K562 (cell line): ENCODE measurements around the gene ANKRD65. TPM values are rescaled to one million over a fixed set of nuclear protein-coding genes. Genes with fewer than 3 reads are reported as not detected.
A peak's percentile ranks its signal among the peaks of the same experiment; 100 is the strongest.

Experiments
- BRCA1 ChIP-seq, 2 experiments: fragments of 450-650 bp in 1 of 2; sonication (generic) in 1 of 2; formaldehyde crosslinking in 1 of 2; IDR thresholded peaks; 2 replicates each; pipeline versions ENCODE4 v1.5.0 to v1.6.1; 2017 to 2020; ENCODE audit warnings: mild to moderate bottlenecking in 1 of 2, missing genetic modification reagents in 1 of 2
- CBFA2T2 ChIP-seq: fragments of 450-650 bp; conservative IDR thresholded peaks from 2 replicates; pipeline ENCODE4 v1.6.1; 2017; ENCODE audit warnings: mild to moderate bottlenecking
- ELF4 ChIP-seq: fragments of 450-650 bp; formaldehyde crosslinking; IDR thresholded peaks from 2 replicates; pipeline ENCODE4 v1.4.0; 2022; ENCODE audit warnings: missing genetic modification characterization
- ESRRA ChIP-seq: fragments of 450-650 bp; IDR thresholded peaks from 2 replicates; pipeline ENCODE4 v1.6.1; 2014; ENCODE audit warnings: low read depth, mild to moderate bottlenecking, moderate library complexity, borderline replicate concordance
- FIP1L1 ChIP-seq: fragments of 200-400 bp; formaldehyde crosslinking; IDR thresholded peaks from 2 replicates; pipeline ENCODE4 v1.6.1; 2018; ENCODE audit warnings: mild to moderate bottlenecking, low read depth, low read length; ENCODE audit not compliant: poor library complexity, severe bottlenecking
- HDAC2 ChIP-seq: fragments of 450-650 bp; IDR thresholded peaks from 2 replicates; pipeline ENCODE4 v1.6.1; 2016; ENCODE audit warnings: mild to moderate bottlenecking
- HNRNPH1 ChIP-seq: fragments of 200-400 bp; formaldehyde crosslinking; optimal IDR thresholded peaks from 2 replicates; pipeline ENCODE3; 2017; ENCODE audit warnings: low read depth, mild to moderate bottlenecking, low read length, moderate library complexity
- HSF4 ChIP-seq: fragments of 250-450 bp; sonication (Bioruptor Pico); IDR thresholded peaks from 2 replicates; pipeline ENCODE4 v2.1.2; 2022; ENCODE audit warnings: mild to moderate bottlenecking, moderate library complexity, borderline replicate concordance
- KLF6 ChIP-seq: fragments of 250-450 bp; sonication (Bioruptor Pico); IDR thresholded peaks from 2 replicates; pipeline ENCODE4 v1.4.0; 2020; ENCODE audit warnings: mild to moderate bottlenecking, moderate library complexity, borderline replicate concordance
- LCOR ChIP-seq: sonication (generic); formaldehyde crosslinking; IDR thresholded peaks from 2 replicates; pipeline ENCODE4 v1.8.0; 2022; ENCODE audit warnings: mild to moderate bottlenecking, missing genetic modification reagents
- MLX ChIP-seq, 2 experiments: fragments of 450-650 bp in 1 of 2; sonication (generic) in 1 of 2; formaldehyde crosslinking; conservative IDR thresholded peaks; 2 replicates each; pipeline versions ENCODE4 v1.4.0 to v1.8.1; 2020 to 2022; ENCODE audit warnings: mild to moderate bottlenecking in 1 of 2, missing genetic modification reagents in 1 of 2
- MYC ChIP-seq, 2 experiments: fragments of 250-450 bp in 1 of 2; sonication (Bioruptor Pico) in 1 of 2; IDR thresholded peaks; 2 replicates each; pipeline versions ENCODE4 v1.5.1 to v1.6.1; 2012 to 2021; ENCODE audit warnings: low read depth in 2 of 2, borderline replicate concordance in 1 of 2, improper control_type of control experiment in 1 of 2, low read length in 1 of 2, mild to moderate bottlenecking in 1 of 2, moderate library complexity in 1 of 2
- NBN ChIP-seq: fragments of 450-650 bp; IDR thresholded peaks from 2 replicates; pipeline ENCODE4 v1.6.1; 2016; ENCODE audit warnings: low read depth, mild to moderate bottlenecking
- NFATC3 ChIP-seq: fragments of 450-650 bp; IDR thresholded peaks from 2 replicates; pipeline ENCODE4 v1.6.1; 2017; ENCODE audit warnings: mild to moderate bottlenecking
- NFIX ChIP-seq: fragments of 250-450 bp; sonication (Bioruptor Pico); IDR thresholded peaks from 2 replicates; pipeline ENCODE4 v1.4.0; 2020; ENCODE audit warnings: low read depth, mild to moderate bottlenecking, moderate library complexity
- NR2F6 ChIP-seq: fragments of 450-650 bp; formaldehyde crosslinking; IDR thresholded peaks from 2 replicates; pipeline ENCODE4 v1.4.0; 2020; ENCODE audit warnings: mild to moderate bottlenecking
- PCBP2 ChIP-seq: fragments of 200-400 bp; formaldehyde crosslinking; IDR thresholded peaks from 2 replicates; pipeline ENCODE4 v1.6.1; 2018; ENCODE audit warnings: low read length, low read depth, mild to moderate bottlenecking, moderate library complexity; ENCODE audit not compliant: poor library complexity, severe bottlenecking
- PHB ChIP-seq: fragments of 250-450 bp; sonication (Bioruptor Pico); IDR thresholded peaks from 2 replicates; pipeline ENCODE4 v1.5.0; 2021
- RBM25 ChIP-seq: fragments of 200-400 bp; formaldehyde crosslinking; IDR thresholded peaks from 2 replicates; pipeline ENCODE4 v1.6.1; 2018; ENCODE audit warnings: low read length, low read depth, moderate library complexity; ENCODE audit not compliant: severe bottlenecking
- SAP30 ChIP-seq: fragments of 200-600 bp; sonication (generic); IDR thresholded peaks from 2 replicates; pipeline ENCODE4 v1.6.1; 2012; ENCODE audit warnings: borderline replicate concordance, low read depth, mild to moderate bottlenecking, moderate library complexity, low read length, control low read depth, inconsistent platforms; ENCODE audit not compliant: insufficient read depth, poor library complexity, severe bottlenecking
- SMARCC2 ChIP-seq: fragments of 450-650 bp; IDR thresholded peaks from 2 replicates; pipeline ENCODE4 v1.6.1; 2017; ENCODE audit warnings: antibody characterized with exemption, moderate library complexity, mild to moderate bottlenecking, low read depth
- ZFP1 ChIP-seq: fragments of 450-650 bp; formaldehyde crosslinking; IDR thresholded peaks from 2 replicates; pipeline ENCODE4 v1.4.0; 2020; ENCODE audit warnings: mild to moderate bottlenecking, mixed read lengths
- ZNF354B ChIP-seq: fragments of 250-450 bp; sonication (Bioruptor Pico); IDR thresholded peaks from 2 replicates; pipeline ENCODE4 v1.4.0; 2020
- ZNF384 ChIP-seq: IDR thresholded peaks from 2 replicates; pipeline ENCODE4 v1.6.1; 2012; ENCODE audit warnings: low read depth, low read length, improper control_type of control experiment
- ZNF511 ChIP-seq: sonication (generic); formaldehyde crosslinking; IDR thresholded peaks from 2 replicates; pipeline ENCODE4 v1.8.0; 2022; ENCODE audit warnings: mild to moderate bottlenecking, missing genetic modification reagents
- ZNF57 ChIP-seq: fragments of 450-650 bp; formaldehyde crosslinking; IDR thresholded peaks from 2 replicates; pipeline ENCODE4 v1.4.0; 2020; ENCODE audit warnings: mild to moderate bottlenecking, moderate library complexity
- polyA plus RNA-seq, 8 experiments: library from polyadenylated mRNA; depleted of rRNA in 4 of 8; stranded (reverse) in 5 of 8; unstranded in 3 of 8; fragments of >200 nt; fragmentation: Nextera tagmentation in 2 of 8; fragmentation: Illumina TruSeq in 1 of 8; extraction: Ambion mirVana in 2 of 8; extraction: Trizol in 1 of 8; gene quantifications; 2 replicates each; pipeline versions ENCODE4 v1.2.1 to v1.2.3, GENCODE V29; 2011 to 2014; ENCODE audit warnings: inconsistent platforms in 1 of 8, missing spikeins in 1 of 8
- total RNA-seq, 7 experiments: library from RNA; depleted of rRNA in 6 of 7; stranded (reverse); fragments of >200 nt in 6 of 7; fragmentation: Illumina TruSeq in 2 of 7; extraction: Trizol in 2 of 7; gene quantifications; 2 replicates each; pipeline versions ENCODE4 v1.2.1 to v1.2.3, GENCODE V29; 2011 to 2021; ENCODE audit warnings: low replicate concordance in 1 of 7
- TF ChIP-seq, protein P1 (sequence below): sonication (generic); formaldehyde crosslinking; IDR thresholded peaks from 2 replicates; pipeline ENCODE4 v1.8.0; 2022; ENCODE audit warnings: missing genetic modification reagents, mild to moderate bottlenecking, borderline replicate concordance

Gene ANKRD65
- total and polyA plus RNA-seq, 9 of the 15 experiments (the other 6 are each of a cell fraction or from before 2014, with no cell fraction given) = not detected

GRCh38 chr1:1441002-1441888, 20.2 kb upstream of the ANKRD65 start (continued):
- TF ChIP-seq FIP1L1 (peak; percentile 75), LCOR (CRISPR knock-in tag) (peak; percentile 81; the same call in 1 of the 2 replicates), CBFA2T2 (no peak), MLX (CRISPR knock-in tag; conservative IDR thresholded peaks at IDR 0.05) (0 out of 4 replicates have a peak, but pooled peaks of 1 of the 2 experiments have one; percentile 65), RBM25 (no peak), PHB (CRISPR knock-in tag) (no peak), HSF4 (CRISPR knock-in tag) (no peak), MYC (IDR thresholded peaks at IDR 0.05; ENCODE audit: low read depth, low read length) (peak; percentile 97), MYC (CRISPR knock-in tag; IDR thresholded peaks at IDR 0.05; ENCODE audit: borderline replicate concordance, low read depth) (peak; percentile 87; the same call in 1 of the 2 replicates), NR2F6 (CRISPR knock-in tag) (no peak), ELF4 (CRISPR knock-in tag) (no peak), ZNF57 (CRISPR knock-in tag) (no peak), NFATC3 (no peak), KLF6 (CRISPR knock-in tag) (no peak), HNRNPH1 (no peak), NFIX (CRISPR knock-in tag) (no peak), ZNF511 (no peak; the same call in 1 of the 2 replicates), SMARCC2 (no peak), PCBP2 (no peak), BRCA1 (IDR thresholded peaks at IDR 0.05) (no peak), BRCA1 (CRISPR knock-in tag; IDR thresholded peaks at IDR 0.05) (no peak), NBN (no peak), HDAC2 (0 out of 2 replicates have a peak, but pooled peaks have one; percentile 59), ESRRA (no peak; the same call in 1 of the 2 replicates), ZNF384 (peak; percentile 41), SAP30 (no peak), ZFP1 (CRISPR knock-in tag) (no peak), ZNF354B (CRISPR knock-in tag) (no peak)
- TF ChIP-seq, protein P1, sequence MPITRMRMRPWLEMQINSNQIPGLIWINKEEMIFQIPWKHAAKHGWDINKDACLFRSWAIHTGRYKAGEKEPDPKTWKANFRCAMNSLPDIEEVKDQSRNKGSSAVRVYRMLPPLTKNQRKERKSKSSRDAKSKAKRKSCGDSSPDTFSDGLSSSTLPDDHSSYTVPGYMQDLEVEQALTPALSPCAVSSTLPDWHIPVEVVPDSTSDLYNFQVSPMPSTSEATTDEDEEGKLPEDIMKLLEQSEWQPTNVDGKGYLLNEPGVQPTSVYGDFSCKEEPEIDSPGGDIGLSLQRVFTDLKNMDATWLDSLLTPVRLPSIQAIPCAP (CRISPR knock-in tag) = no peak
